Astrocyte (in vitro differentiated cells and primary cell): ENCODE results near the gene CCDC175. TPM values are rescaled to one million over a fixed set of nuclear protein-coding genes. Genes with fewer than 3 reads are reported as not detected.

Experiments used
- DNase-seq: peaks from one replicate; pipeline ENCODE4 v3.0.0-alpha.2; 2010; ENCODE audit warnings: low read depth
- FAIRE-seq: peaks from 2 replicates; lab custom pipeline; 2011; peaks lifted over from hg19 to GRCh38; lab: Jason Lieb, UNC
- H2AFZ ChIP-seq: 2 replicates; pipeline ENCODE4 v1.6.0; 2012; ENCODE audit warnings: low read depth, low read length, inconsistent platforms
- H3K27ac ChIP-seq: 2 replicates; pipeline ENCODE4 v1.5.1; 2011; ENCODE audit warnings: low read depth, low read length, inconsistent platforms
- H3K27me3 ChIP-seq: 2 replicates; pipeline ENCODE4 v1.6.0; 2011; ENCODE audit warnings: low read length, inconsistent platforms; ENCODE audit not compliant: insufficient read depth
- H3K36me3 ChIP-seq: 2 replicates; pipeline ENCODE4 v1.5.1; 2011; ENCODE audit warnings: low read length, inconsistent platforms; ENCODE audit not compliant: insufficient read depth
- H3K4me1 ChIP-seq: 2 replicates; pipeline ENCODE4 v1.5.1; 2011; ENCODE audit warnings: low read length, inconsistent platforms; ENCODE audit not compliant: insufficient read depth
- H3K4me2 ChIP-seq: 2 replicates; pipeline ENCODE4 v1.6.0; 2012; ENCODE audit warnings: low read length, inconsistent platforms
- H3K4me3 ChIP-seq: 2 replicates; pipeline ENCODE4 v1.5.1; 2011; ENCODE audit warnings: low read depth, mild to moderate bottlenecking, low read length, inconsistent platforms; ENCODE audit not compliant: insufficient read depth
- H3K79me2 ChIP-seq: 2 replicates; pipeline ENCODE4 v1.6.0; 2012; ENCODE audit warnings: mild to moderate bottlenecking, low read length, inconsistent platforms; ENCODE audit not compliant: insufficient read depth
- H3K9ac ChIP-seq: 2 replicates; pipeline ENCODE4 v1.6.0; 2012; ENCODE audit warnings: mild to moderate bottlenecking, low read length, inconsistent platforms
- H3K9me3 ChIP-seq: 2 replicates; pipeline ENCODE4 v1.5.1; 2012; ENCODE audit warnings: low read depth, mild to moderate bottlenecking, low read length, inconsistent platforms; ENCODE audit not compliant: insufficient read depth
- H4K20me1 ChIP-seq: 2 replicates; pipeline ENCODE4 v1.6.0; 2012; ENCODE audit warnings: low read length, inconsistent platforms; ENCODE audit not compliant: insufficient read depth
- H3K27ac Mint-ChIP-seq: one replicate; pipeline ENCODE4 v1.8.0; 2021; ENCODE audit warnings: mild to moderate bottlenecking, mixed read lengths; ENCODE audit not compliant: unreplicated experiment
- H3K27me3 Mint-ChIP-seq: one replicate; pipeline ENCODE4 v1.8.0; 2021; ENCODE audit warnings: low read depth, mixed read lengths; ENCODE audit not compliant: unreplicated experiment
- H3K36me3 Mint-ChIP-seq: one replicate; pipeline ENCODE4 v1.8.0; 2021; ENCODE audit warnings: low read depth, mixed read lengths; ENCODE audit not compliant: unreplicated experiment
- H3K4me1 Mint-ChIP-seq: one replicate; pipeline ENCODE4 v1.8.0; 2021; ENCODE audit warnings: low read depth, mixed read lengths; ENCODE audit not compliant: unreplicated experiment
- H3K4me3 Mint-ChIP-seq: one replicate; pipeline ENCODE4 v1.8.0; 2021; ENCODE audit warnings: mild to moderate bottlenecking, moderate library complexity, mixed read lengths; ENCODE audit not compliant: unreplicated experiment
- H3K9me3 Mint-ChIP-seq: one replicate; pipeline ENCODE4 v1.8.0; 2021; ENCODE audit warnings: mild to moderate bottlenecking, mixed read lengths; ENCODE audit not compliant: unreplicated experiment
- CTCF ChIP-seq: IDR thresholded peaks from 2 replicates; pipeline ENCODE4 v1.5.1; 2011; ENCODE audit warnings: low read depth, mild to moderate bottlenecking, inconsistent platforms, low read length, moderate library complexity; ENCODE audit not compliant: insufficient read depth
- EZH2 ChIP-seq: IDR thresholded peaks from 2 replicates; pipeline ENCODE4 v1.6.1; 2012; ENCODE audit warnings: mild to moderate bottlenecking, low read length, inconsistent platforms; ENCODE audit not compliant: insufficient read depth
- total RNA-seq: library from RNA; stranded (reverse); gene quantifications from 2 replicates; pipeline ENCODE4 v1.2.1, GENCODE V29; 2021

CCDC175 gene
- total RNA-seq, 1 donor from 2014 or later: not detected

- no peak overlapping the region for H2AFZ ChIP-seq
- no peaks in the 10 kb centered on the region for H3K27me3 ChIP-seq
- H3K27me3 Mint-ChIP-seq: no peaks in the 10 kb centered on the region
- no peak overlapping the region for H3K4me2 ChIP-seq
- DNase-seq (no peak), FAIRE-seq (no peak)
- no peak overlapping the region for H3K4me3 Mint-ChIP-seq
- H3K9ac ChIP-seq: no peak overlapping the region
- TF ChIP-seq EZH2 (no peak), CTCF (no peak)
- no peaks in the 10 kb centered on the region for H3K36me3 Mint-ChIP-seq
- no peaks in the 10 kb centered on the region for H4K20me1 ChIP-seq
- no peak overlapping the region for H3K27ac ChIP-seq
- H3K4me1 ChIP-seq: peaks cover 4% of the 10 kb centered on the region
- H3K27ac Mint-ChIP-seq: no peak overlapping the region
- no peak overlapping the region for H3K4me3 ChIP-seq
- H3K9me3 ChIP-seq: no peaks in the 10 kb centered on the region
- H3K4me1 Mint-ChIP-seq: no peaks in the 10 kb centered on the region
- H3K36me3 ChIP-seq: no peaks in the 10 kb centered on the region
- no peaks in the 10 kb centered on the region for H3K79me2 ChIP-seq
- no peaks in the 10 kb centered on the region for H3K9me3 Mint-ChIP-seq
These were observed 37.7 kb downstream of the CCDC175 start for GRCh38 chr14:59538936-59539335.

- no peaks in the 10 kb centered on the region for H3K9me3 Mint-ChIP-seq
- no peaks in the 10 kb centered on the region for H4K20me1 ChIP-seq
- H3K27me3 ChIP-seq: no peaks in the 10 kb centered on the region
- no peak overlapping the region for H2AFZ ChIP-seq
- DNase-seq (no peak), FAIRE-seq (no peak)
- TF ChIP-seq EZH2 (no peak), CTCF (no peak)
- H3K4me3 ChIP-seq: no peak overlapping the region
- H3K27me3 Mint-ChIP-seq: no peaks in the 10 kb centered on the region
- H3K36me3 Mint-ChIP-seq: no peaks in the 10 kb centered on the region
- H3K4me2 ChIP-seq: no peak overlapping the region
- no peak overlapping the region for H3K9ac ChIP-seq
- H3K4me1 ChIP-seq: peaks cover 4% of the 10 kb centered on the region
- no peak overlapping the region for H3K27ac ChIP-seq
- H3K4me3 Mint-ChIP-seq: no peak overlapping the region
- no peaks in the 10 kb centered on the region for H3K4me1 Mint-ChIP-seq
- H3K79me2 ChIP-seq: no peaks in the 10 kb centered on the region
- no peaks in the 10 kb centered on the region for H3K9me3 ChIP-seq
- no peaks in the 10 kb centered on the region for H3K36me3 ChIP-seq
- H3K27ac Mint-ChIP-seq: no peak overlapping the region
These were observed 39.1 kb downstream of the CCDC175 start for GRCh38 chr14:59537476-59537875.

GRCh38 chr14:59534361-59534987 lies 42.1 kb downstream of the CCDC175 start:
- Histone ChIP-seq H3K79me2 (no peaks in the 10 kb centered on the region), H2AFZ (no peak overlapping the region), H3K4me2 (no peak overlapping the region), H3K36me3 (no peaks in the 10 kb centered on the region), H4K20me1 (no peaks in the 10 kb centered on the region), H3K27ac (no peak overlapping the region), H3K9ac (no peak overlapping the region), H3K27me3 (no peaks in the 10 kb centered on the region), H3K9me3 (no peaks in the 10 kb centered on the region), H3K4me3 (no peak overlapping the region), H3K4me1 (peaks cover 4% of the 10 kb centered on the region)
- Mint-ChIP-seq H3K4me3 (no peak overlapping the region), H3K27me3 (no peaks in the 10 kb centered on the region), H3K36me3 (no peaks in the 10 kb centered on the region), H3K4me1 (no peaks in the 10 kb centered on the region), H3K27ac (peak overlapping the region; percentile 42), H3K9me3 (no peaks in the 10 kb centered on the region)
- DNase-seq (no peak), FAIRE-seq (no peak)
- TF ChIP-seq EZH2: no peak
- TF ChIP-seq CTCF: no peak
